GM12864 (cell line): Measurements from ENCODE around the gene GHRL.

Experiments
- DNase-seq: peaks from one replicate; pipeline ENCODE4 v3.0.0-alpha.2; 2011; ENCODE audit warnings: low read depth
- H3K4me3 ChIP-seq: 2 replicates; pipeline ENCODE4 v1.5.1; 2011; ENCODE audit warnings: mild to moderate bottlenecking, low read depth, low read length, control low read depth
- CTCF ChIP-seq: IDR thresholded peaks from 2 replicates; pipeline ENCODE4 v1.5.1; 2011; ENCODE audit warnings: low read depth, mild to moderate bottlenecking, moderate library complexity, low read length, control low read depth, inconsistent platforms; ENCODE audit errors: missing control alignments

Gene GHRL, protein sequence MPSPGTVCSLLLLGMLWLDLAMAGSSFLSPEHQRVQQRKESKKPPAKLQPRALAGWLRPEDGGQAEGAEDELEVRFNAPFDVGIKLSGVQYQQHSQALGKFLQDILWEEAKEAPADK

GRCh38 chr3:10292505-10293419 is at the start of gene GHRL:
Gene GHRL (minus strand): TSS chr3:10292947. CDS start chr3:10290180, 2,767 bp downstream.
- no peak for DNase-seq
- H3K4me3 ChIP-seq = no peak within 1 kb of the TSS; the same call in 1 of the 2 replicates
- TF ChIP-seq CTCF = no peak

DNA sequence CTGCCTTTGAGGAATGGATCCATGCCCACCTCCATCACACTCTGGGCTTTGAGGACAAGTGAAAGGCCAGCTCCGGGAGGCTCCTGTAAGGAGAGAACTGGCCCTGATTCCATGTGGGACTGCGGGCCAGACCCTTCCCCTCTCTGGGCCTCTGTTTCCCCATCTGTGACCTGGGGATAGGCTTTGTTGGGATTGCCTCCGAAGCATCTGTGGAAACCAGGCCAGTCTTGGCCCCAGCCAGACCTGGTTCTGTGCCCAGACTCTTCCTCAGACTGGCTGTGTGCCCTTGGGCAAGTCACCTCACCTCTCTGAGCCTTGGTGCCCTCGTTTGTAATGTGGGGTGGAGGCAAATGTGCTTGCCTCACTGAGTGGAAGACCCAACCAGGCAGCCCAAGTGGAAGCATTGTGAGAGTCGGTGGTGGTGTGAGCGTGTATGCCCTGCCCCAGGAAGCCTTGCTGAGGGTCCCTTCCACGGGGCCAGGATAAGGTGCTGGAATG is 49.2 kb upstream of the GHRL start:
- no peak overlapping the region for H3K4me3 ChIP-seq
- no peak for DNase-seq
- no peak for TF ChIP-seq CTCF

DNA sequence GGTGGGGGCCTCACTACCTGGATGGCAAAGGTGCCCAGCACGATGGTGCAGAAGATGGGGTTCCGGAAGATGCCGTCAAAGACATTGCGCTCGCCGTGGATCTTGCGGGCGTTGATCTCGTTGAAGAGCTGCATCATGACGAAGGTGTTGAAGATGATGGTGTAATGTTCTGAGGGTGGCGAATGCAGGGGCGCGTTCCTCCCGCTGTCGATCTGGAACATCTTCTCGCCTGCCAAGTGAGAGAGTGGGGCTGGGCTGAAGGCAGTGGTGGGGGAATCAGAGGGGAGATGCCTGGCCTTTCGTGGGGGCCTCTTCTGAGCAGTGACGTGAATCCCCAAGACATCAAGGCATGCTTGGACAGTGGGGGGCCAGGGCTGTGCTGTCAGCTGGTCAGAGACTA is 47.7 kb upstream of the GHRL start:
- no peak for DNase-seq
- H3K4me3 ChIP-seq = no peak overlapping the region
- no peak for TF ChIP-seq CTCF

DNA sequence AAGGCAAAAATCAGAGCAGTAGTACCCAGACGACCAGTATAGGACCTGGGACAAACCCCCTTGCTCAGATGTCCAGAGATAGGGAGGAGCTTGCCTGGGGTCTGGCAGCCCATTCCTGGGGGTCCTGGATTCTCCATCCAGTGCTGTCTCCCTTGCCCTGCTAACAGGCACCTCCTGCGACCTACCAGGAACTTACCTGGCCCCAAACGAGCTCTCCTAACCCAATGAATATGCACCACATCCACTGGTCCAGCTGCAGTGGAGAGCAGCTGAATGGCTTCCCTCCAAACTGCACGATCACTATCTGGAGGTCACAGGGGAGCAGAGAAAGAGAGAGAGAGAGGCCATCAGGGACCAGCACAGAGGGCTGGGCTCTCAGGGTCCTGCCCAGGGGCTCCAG is 47.3 kb upstream of the GHRL start:
- DNase-seq = no peak
- TF ChIP-seq CTCF = no peak
- no peak overlapping the region for H3K4me3 ChIP-seq

- no peak for DNase-seq
These were observed 46.7 kb upstream of the GHRL start for GRCh38 chr3:10339376-10339955.

GRCh38 chr3:10338591-10339353 is 46.0 kb upstream of the GHRL start:
- no peak for TF ChIP-seq CTCF
- H3K4me3 ChIP-seq = no peak overlapping the region
- DNase-seq = no peak

More at GRCh38 chr3:10339376-10339955, 46.7 kb upstream of the GHRL start:
- no peak overlapping the region for H3K4me3 ChIP-seq
- no peak for TF ChIP-seq CTCF
